ENCODE data around the gene TMX4.

GRCh38 chr20:8045946-8046345, 26.4 kb upstream of the TMX4 start:
- TF ChIP-seq POLR2A (IDR thresholded peaks at IDR 0.05; ENCODE audit: low read length): no peak
- TF ChIP-seq GATA1 (IDR thresholded peaks at IDR 0.05; ENCODE audit: low read depth, low read length): no peak

Measured in erythroblast (primary cell).